Type B pancreatic cell (in vitro differentiated cells): Measurements from ENCODE around the gene JSRP1. TPM values are rescaled to one million over a fixed set of nuclear protein-coding genes. Genes with fewer than 3 reads are reported as not detected.

ENCODE experiments used
- DNase-seq: peaks from one replicate; pipeline ENCODE4 v3.0.0; 2021; ENCODE audit warnings: mixed read lengths; ENCODE audit not compliant: unreplicated experiment; ENCODE audit errors: extremely low spot score
- H3K27ac Mint-ChIP-seq: 2 replicates; pipeline ENCODE4 v1.8.0; 2021; ENCODE audit warnings: mild to moderate bottlenecking, mixed read lengths
- H3K27me3 Mint-ChIP-seq: 2 replicates; pipeline ENCODE4 v1.8.0; 2021; ENCODE audit warnings: mixed read lengths
- H3K36me3 Mint-ChIP-seq: 2 replicates; pipeline ENCODE4 v1.8.0; 2021; ENCODE audit warnings: mixed read lengths
- H3K4me1 Mint-ChIP-seq: one replicate; pipeline ENCODE4 v1.8.0; 2021; ENCODE audit warnings: mixed read lengths; ENCODE audit not compliant: unreplicated experiment
- H3K4me3 Mint-ChIP-seq: 2 replicates; pipeline ENCODE4 v1.8.0; 2021; ENCODE audit warnings: mild to moderate bottlenecking, mixed read lengths
- H3K9me3 Mint-ChIP-seq: 2 replicates; pipeline ENCODE4 v1.8.0; 2021; ENCODE audit warnings: mixed read lengths
- total RNA-seq: library from RNA; stranded (reverse); gene quantifications from 2 replicates; pipeline ENCODE4 v1.2.1, GENCODE V29; 2021; ENCODE audit warnings: low replicate concordance
- TF ChIP-seq, protein P1 (sequence below): fragments of 200-600 bp; sonication (generic); conservative IDR thresholded peaks from 2 replicates; pipeline ENCODE4 v1.5.0; 2021; ENCODE audit warnings: antibody characterized with exemption, mild to moderate bottlenecking

Gene JSRP1
- total RNA-seq, 1 donor from 2014 or later = 0.72 TPM

DNA sequence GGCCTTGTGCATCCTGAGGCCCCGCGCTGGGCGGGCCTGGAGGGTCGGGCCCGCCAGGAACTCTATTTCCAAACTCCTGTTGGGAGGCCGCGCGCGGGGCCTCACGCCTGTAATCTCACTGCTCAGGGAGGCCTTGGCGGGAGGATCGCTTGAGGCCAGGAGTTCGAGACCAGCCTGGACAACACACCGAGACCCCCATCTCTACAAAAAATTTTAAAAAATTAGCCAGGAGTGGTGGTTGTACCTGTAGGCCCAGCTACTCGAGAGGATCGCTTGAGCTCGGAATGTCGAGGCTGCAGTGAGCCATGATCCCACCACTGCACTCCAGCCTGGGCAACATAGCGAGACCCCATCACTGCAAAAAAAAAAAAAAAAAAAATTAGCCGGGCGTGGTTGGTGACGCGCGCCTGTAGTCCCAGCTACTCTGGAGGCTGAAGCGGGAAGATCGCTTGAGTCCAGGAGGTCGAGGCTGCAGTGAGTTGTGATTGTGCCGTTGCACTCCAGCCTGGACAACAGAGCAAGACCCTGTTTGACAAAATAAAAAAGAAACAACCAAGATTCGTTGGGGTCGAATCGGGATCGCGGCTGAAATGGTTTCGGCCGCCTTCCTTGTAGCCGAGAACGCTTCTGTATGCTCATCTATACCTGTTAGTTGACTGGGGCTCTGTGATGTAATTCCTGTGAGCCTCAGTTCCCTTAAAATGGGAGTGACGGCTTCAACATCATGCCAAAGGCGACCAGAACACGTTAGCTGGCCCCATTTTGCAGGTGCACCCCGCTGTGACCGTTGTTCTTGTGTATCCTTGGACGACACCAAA is 19.0 kb downstream of the JSRP1 start:
- peaks cover 5% of the 10 kb centered on the region for H3K27me3 Mint-ChIP-seq
- TF ChIP-seq, protein P1, sequence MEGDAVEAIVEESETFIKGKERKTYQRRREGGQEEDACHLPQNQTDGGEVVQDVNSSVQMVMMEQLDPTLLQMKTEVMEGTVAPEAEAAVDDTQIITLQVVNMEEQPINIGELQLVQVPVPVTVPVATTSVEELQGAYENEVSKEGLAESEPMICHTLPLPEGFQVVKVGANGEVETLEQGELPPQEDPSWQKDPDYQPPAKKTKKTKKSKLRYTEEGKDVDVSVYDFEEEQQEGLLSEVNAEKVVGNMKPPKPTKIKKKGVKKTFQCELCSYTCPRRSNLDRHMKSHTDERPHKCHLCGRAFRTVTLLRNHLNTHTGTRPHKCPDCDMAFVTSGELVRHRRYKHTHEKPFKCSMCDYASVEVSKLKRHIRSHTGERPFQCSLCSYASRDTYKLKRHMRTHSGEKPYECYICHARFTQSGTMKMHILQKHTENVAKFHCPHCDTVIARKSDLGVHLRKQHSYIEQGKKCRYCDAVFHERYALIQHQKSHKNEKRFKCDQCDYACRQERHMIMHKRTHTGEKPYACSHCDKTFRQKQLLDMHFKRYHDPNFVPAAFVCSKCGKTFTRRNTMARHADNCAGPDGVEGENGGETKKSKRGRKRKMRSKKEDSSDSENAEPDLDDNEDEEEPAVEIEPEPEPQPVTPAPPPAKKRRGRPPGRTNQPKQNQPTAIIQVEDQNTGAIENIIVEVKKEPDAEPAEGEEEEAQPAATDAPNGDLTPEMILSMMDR = no peak
- H3K4me3 Mint-ChIP-seq = peak overlapping the region; percentile 100
- H3K27ac Mint-ChIP-seq = peak overlapping the region; percentile 99
- H3K36me3 Mint-ChIP-seq = peaks cover 11% of the 10 kb centered on the region
- no peak for DNase-seq
- no peaks in the 10 kb centered on the region for H3K9me3 Mint-ChIP-seq
- H3K4me1 Mint-ChIP-seq = peaks cover 44% of the 10 kb centered on the region

DNA sequence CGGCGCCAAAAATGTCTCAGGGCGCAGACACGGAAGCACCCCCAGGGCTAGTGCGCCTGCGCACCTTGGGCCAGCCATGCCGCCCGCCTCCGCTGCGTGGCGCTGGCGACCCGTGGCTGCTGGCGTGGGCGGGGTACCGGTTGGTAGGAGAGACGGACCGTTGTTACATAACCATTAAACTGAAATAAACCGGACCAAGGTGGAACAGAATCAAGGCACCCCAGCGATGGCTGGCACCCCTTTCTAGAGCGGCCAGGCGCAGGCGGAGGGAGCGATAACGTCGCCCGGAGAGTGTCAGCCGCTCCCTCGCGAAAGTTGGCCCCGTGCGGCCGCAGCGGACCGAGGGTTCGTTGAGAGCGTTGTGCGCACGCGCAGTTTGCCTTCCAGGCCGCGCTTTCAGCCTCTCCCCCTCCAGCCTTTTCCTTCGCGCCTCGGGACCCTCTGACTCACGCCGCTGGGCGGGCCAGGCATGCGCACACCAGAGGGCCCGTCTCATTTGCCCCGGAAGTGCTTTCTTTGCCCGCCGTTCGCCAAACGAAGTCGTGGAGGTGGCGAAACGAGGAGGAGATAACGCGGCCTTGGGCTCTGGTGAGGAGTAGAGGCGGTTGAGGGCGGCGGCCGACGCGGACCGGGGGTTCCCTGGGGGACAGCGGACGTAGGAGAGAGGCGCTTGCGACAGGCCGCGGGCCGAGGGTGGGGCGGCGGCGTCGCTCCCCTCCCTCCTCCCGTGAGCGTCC is 19.7 kb downstream of the JSRP1 start, which contains the start of the genes PLEKHJ1 and SF3A2:
Gene PLEKHJ1 (minus strand): TSS at position 16 of the 737 bp plus-strand sequence. CDS start 81 bp downstream, outside the sequence.
Gene SF3A2 (plus strand): TSS at position 511 of the 737 bp plus-strand sequence. CDS start 6,595 bp downstream, outside the sequence.
- TF ChIP-seq, protein P1 = peak; percentile 95
- Mint-ChIP-seq H3K27ac (peak within 1 kb of the TSS; percentile 99), H3K9me3 (no peaks in the 10 kb centered on the region), H3K4me1 (peaks cover 40% of the 10 kb centered on the region), H3K36me3 (peaks cover 11% of the 10 kb centered on the region), H3K27me3 (peaks cover 5% of the 10 kb centered on the region), H3K4me3 (peak within 1 kb of the TSS; percentile 100)
- DNase-seq = peak; percentile 99

GRCh38 chr19:2236064-2236313 is 20.2 kb downstream of the JSRP1 start:
- no peak for DNase-seq
- TF ChIP-seq, protein P1 = no peak
- peaks cover 5% of the 10 kb centered on the region for H3K27me3 Mint-ChIP-seq
- peak overlapping the region; percentile 100 for H3K4me3 Mint-ChIP-seq
- peaks cover 35% of the 10 kb centered on the region for H3K4me1 Mint-ChIP-seq
- H3K9me3 Mint-ChIP-seq = no peaks in the 10 kb centered on the region
- H3K27ac Mint-ChIP-seq = peak overlapping the region; percentile 99
- peaks cover 11% of the 10 kb centered on the region for H3K36me3 Mint-ChIP-seq

DNA sequence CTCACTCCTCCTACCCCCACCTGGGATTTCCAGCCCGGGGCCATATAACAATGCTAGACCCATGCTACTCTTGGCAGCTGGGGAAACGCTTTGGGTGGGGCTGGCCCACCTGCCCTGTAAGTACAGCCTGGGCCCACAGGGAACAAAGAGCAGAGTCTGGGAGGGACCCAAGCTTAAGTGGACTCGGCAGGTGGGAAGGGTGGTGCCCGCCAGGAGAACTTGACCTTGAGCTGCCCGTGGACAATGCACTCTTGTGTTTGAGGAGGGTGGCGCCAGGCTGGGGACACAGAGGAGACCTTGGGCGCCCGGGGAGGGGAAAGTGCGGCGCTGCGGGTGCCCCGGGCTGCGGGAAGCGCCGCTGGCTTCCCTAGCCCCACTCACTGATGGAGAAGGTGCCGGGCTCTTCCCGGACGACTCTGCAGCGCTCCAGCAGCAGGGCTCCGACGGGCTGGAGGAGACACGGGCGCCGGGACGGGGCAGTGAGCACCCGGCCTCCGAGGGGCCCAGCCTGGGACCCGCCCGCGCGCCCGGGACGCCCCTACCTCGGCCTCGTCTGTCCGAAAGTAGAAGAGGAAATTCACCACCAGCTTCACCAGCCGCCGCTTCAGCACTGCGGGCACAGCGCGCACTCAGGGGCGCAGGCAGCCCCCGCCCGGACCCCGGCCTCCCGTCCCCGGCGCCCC is 20.7 kb downstream of the JSRP1 start:
- TF ChIP-seq, protein P1 = no peak
- peak overlapping the region; percentile 100 for H3K4me3 Mint-ChIP-seq
- H3K4me1 Mint-ChIP-seq = peaks cover 31% of the 10 kb centered on the region
- no peaks in the 10 kb centered on the region for H3K9me3 Mint-ChIP-seq
- peaks cover 11% of the 10 kb centered on the region for H3K36me3 Mint-ChIP-seq
- H3K27ac Mint-ChIP-seq = peak overlapping the region; percentile 95
- peaks cover 5% of the 10 kb centered on the region for H3K27me3 Mint-ChIP-seq
- no peak for DNase-seq

DNA sequence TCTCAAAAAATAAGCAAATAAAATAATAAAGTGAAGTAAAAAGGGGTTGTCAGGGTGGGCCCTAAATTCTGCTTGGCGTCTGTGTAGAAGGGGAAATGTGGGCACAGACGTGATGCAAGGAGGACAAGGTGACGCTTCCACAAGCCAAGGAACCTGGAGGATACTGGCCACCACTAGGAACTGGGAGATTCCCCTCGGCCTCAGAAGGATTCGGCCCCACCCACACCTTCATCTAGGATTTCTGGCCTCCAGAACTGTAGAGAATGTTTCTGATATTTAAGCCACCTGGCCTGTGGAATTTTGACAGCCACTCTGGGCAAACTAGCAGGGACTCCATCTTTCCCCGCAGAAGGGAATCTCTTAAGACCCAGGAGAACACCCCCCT is 21.2 kb downstream of the JSRP1 start:
- TF ChIP-seq, protein P1 = no peak
- Mint-ChIP-seq H3K27ac (peak overlapping the region; percentile 95), H3K9me3 (no peaks in the 10 kb centered on the region), H3K36me3 (peaks cover 11% of the 10 kb centered on the region), H3K27me3 (peaks cover 5% of the 10 kb centered on the region), H3K4me1 (peaks cover 26% of the 10 kb centered on the region), H3K4me3 (peak overlapping the region; percentile 100)
- no peak for DNase-seq
